ENCODE data around the gene SEC61B. TPM values are rescaled to one million over a fixed set of nuclear protein-coding genes. Genes with fewer than 3 reads are reported as not detected.

SEC61B gene
- total and polyA plus RNA-seq, 9 of the 15 experiments (the other 6 are each of a cell fraction or from before 2014, with no cell fraction given): 57.8 to 262 (median 172) TPM

DNA sequence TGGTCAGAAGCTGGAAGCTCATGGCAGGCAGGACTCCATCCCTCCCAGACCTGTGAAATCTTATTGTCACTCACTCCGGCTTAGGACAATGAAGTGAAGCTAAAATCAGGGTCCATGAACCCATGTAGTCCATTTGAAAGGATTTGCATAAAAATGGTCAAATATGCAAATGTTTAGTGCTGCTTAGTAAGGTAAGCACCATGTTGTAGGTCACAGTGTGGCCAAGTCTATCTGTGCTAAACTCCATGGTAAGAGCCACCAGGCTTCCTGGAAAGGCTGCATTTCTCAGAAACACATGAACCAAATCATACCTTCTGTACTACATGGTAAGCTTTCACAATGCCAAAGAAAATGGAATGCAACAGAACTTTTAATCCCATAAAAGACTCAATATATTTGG lies 6.0 kb upstream of the SEC61B start (continued):
- no peak for TF ChIP-seq CREB5 (CRISPR knock-in tag; IDR thresholded peaks at IDR 0.05)

DNA sequence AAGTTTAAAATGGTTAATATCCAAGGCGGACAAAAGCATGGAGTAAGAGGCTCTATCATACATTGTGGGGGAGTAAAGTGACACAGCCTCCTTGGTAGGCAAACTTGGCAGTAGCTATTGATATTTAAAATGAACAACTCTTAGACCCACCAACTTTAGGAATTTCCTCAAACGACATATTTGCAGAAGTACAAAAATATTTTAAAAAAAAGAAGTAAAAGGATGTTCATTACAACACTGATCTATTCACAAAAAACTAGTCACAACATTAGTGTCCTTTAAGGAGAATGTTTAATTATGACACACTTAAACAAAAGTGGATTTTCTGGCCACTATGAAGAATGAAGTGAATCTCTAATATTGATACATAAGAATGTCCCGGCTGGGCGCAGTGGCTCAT lies 2.1 kb upstream of the SEC61B start:
- H3K4me3 ChIP-seq: peak overlapping the region; percentile 64
- POLR2A ChIA-PET: interaction anchor here (0.5 to 4.7 kb wide), 4 partner anchors 8 to 76 kb away, joined by 3 to 45 read pairs (median 14); no protein-coding TSS in a partner anchor
- no TSS peak for BruUV-seq (replicated peaks)

More for the DNA sequence above, 2.1 kb upstream of the SEC61B start:
- FAIRE-seq (no peak), ATAC-seq (no peak), DNase-seq (ENCODE audit: extremely low read depth in 1 of 4, low spot score in 3 of 4) (no peak)
- TF ChIP-seq ZNF174 (CRISPR knock-in tag; IDR thresholded peaks at IDR 0.05): no peak
- 0 out of 2 replicates have a peak, but pooled peaks have one; percentile 3 for TF ChIP-seq ZBTB40 (IDR thresholded peaks at IDR 0.05)
- no peak for TF ChIP-seq ZBTB40 (CRISPR knock-in tag; IDR thresholded peaks at IDR 0.05)
- intact Hi-C loops (cut with micrococcal nuclease): no loop called here
- no peaks in the 10 kb centered on the region for H3K9me3 ChIP-seq (replicated peaks; ENCODE audit: control insufficient read depth, insufficient read depth, low read depth, low read length)
- H3K27ac ChIP-seq (ENCODE audit: extremely low read depth, low read depth, low read length): no peak overlapping the region
- H3K4me1 ChIP-seq (replicated peaks in 1 of 2; ENCODE audit: control insufficient read depth in 2 of 2, insufficient read depth in 2 of 2, low read length in 2 of 2): peaks cover 9 to 14% of the 10 kb centered on the region in 2 experiments; a peak in 3 of 5 replicates
- no peaks in the 10 kb centered on the region for H3K9me1 ChIP-seq (ENCODE audit: control insufficient read depth, insufficient read depth, low read length)
- H3K27me3 ChIP-seq (ENCODE audit: control insufficient read depth in 2 of 2, insufficient read depth in 2 of 2, low read length in 2 of 2): no peaks in the 10 kb centered on the region
- H3K9ac ChIP-seq (ENCODE audit: insufficient read depth in 1 of 2, low read depth in 2 of 2, low read length in 2 of 2): peak overlapping the region in 1 of 2 experiments; percentile 55; a peak in 1 of 4 replicates
- H3K4me2 ChIP-seq (ENCODE audit: insufficient read depth, low read length): peak overlapping the region; percentile 44
- H3K36me3 ChIP-seq (ENCODE audit: control insufficient read depth, insufficient read depth, low read length): peaks cover 54% of the 10 kb centered on the region
- WGBS (ENCODE audit: insufficient coverage, low coverage, missing lambda C conversion rate): 53% methylated on average over 4 of the region's 4 CpGs
- peaks cover 80% of the 10 kb centered on the region for H3K79me2 ChIP-seq (ENCODE audit: control insufficient read depth, insufficient read depth, low read length)
- CTCF ChIA-PET (ENCODE audit: low intra/inter-chr PET ratio): no interaction called here
- in situ Hi-C loops (cut with MboI): no loop called here
- H4K20me1 ChIP-seq (replicated peaks; ENCODE audit: control insufficient read depth, insufficient read depth, low read length): peaks cover 4% of the 10 kb centered on the region; the same call in 1 of the 2 replicates
- no peak overlapping the region for H2AFZ ChIP-seq (ENCODE audit: low read depth, low read length)
